ENCODE measurements around the gene GCDH.

GCDH gene

GRCh38 chr19:12937927-12938778 lies 47.2 kb downstream of the GCDH start, which contains the start of gene CALR:
TSS of gene CALR (plus strand) at chr19:12938609. CDS start at chr19:12938680, 71 bp downstream.
- peak within 1 kb of the TSS; percentile 70 for H3K27ac ChIP-seq
- DNase-seq (ENCODE audit: low read depth, low spot score): peak; percentile 93

GRCh38 chr19:12938779-12939601 lies 48.0 kb downstream of the GCDH start:
- H3K27ac ChIP-seq: peak overlapping the region; percentile 70
- no peak for DNase-seq (ENCODE audit: low read depth, low spot score)

GRCh38 chr19:12939975-12940423 lies 49.0 kb downstream of the GCDH start:
- peak overlapping the region; percentile 70 for H3K27ac ChIP-seq
- no peak for DNase-seq (ENCODE audit: low read depth, low spot score)

- peak overlapping the region; percentile 70 for H3K27ac ChIP-seq
- DNase-seq (ENCODE audit: low read depth, low spot score): no peak
These were observed 49.9 kb downstream of the GCDH start for GRCh38 chr19:12940897-12941296.

GRCh38 chr19:12943437-12944044 lies 52.6 kb downstream of the GCDH start:
- H3K27ac ChIP-seq: peak overlapping the region; percentile 70
- no peak for DNase-seq (ENCODE audit: low read depth, low spot score)

- no peak for DNase-seq (ENCODE audit: low read depth, low spot score)
- peak overlapping the region; percentile 95 for H3K27ac ChIP-seq
These were observed 53.2 kb downstream of the GCDH start for GRCh38 chr19:12944104-12944674.

GRCh38 chr19:12945479-12946091 lies 54.6 kb downstream of the GCDH start, which contains the start of gene RAD23A:
TSS of gene RAD23A (plus strand) at chr19:12945862. CDS start at chr19:12945949, 87 bp downstream.
- H3K27ac ChIP-seq: peak within 1 kb of the TSS; percentile 95
- DNase-seq (ENCODE audit: low read depth, low spot score): peak; percentile 90

GRCh38 chr19:12946092-12946721 lies 55.2 kb downstream of the GCDH start:
- peak overlapping the region; percentile 95 for H3K27ac ChIP-seq
- no peak for DNase-seq (ENCODE audit: low read depth, low spot score)

- no peak for DNase-seq (ENCODE audit: low read depth, low spot score)
- peak overlapping the region; percentile 95 for H3K27ac ChIP-seq
These were observed 56.0 kb downstream of the GCDH start for GRCh38 chr19:12946731-12947496.

- H3K27ac ChIP-seq: no peak overlapping the region
- DNase-seq (ENCODE audit: low read depth, low spot score): no peak
These were observed 57.0 kb downstream of the GCDH start for GRCh38 chr19:12947702-12948611.

GRCh38 chr19:12948612-12949362 lies 57.8 kb downstream of the GCDH start:
- no peak overlapping the region for H3K27ac ChIP-seq

More at GRCh38 chr19:12948612-12949362, 57.8 kb downstream of the GCDH start:
- DNase-seq (ENCODE audit: low read depth, low spot score): no peak
